Breast epithelium (tissue), 4 donors: ENCODE data around the gene SPTBN1. TPM values are rescaled to one million over a fixed set of nuclear protein-coding genes. Genes with fewer than 3 reads are reported as not detected.

Experiments
- DNase-seq, 2 donors: peaks; one replicate each; pipeline ENCODE4 v3.0.0-alpha.2; 2019; ENCODE audit warnings: low spot score in 2 of 2
- H3K27ac ChIP-seq, 2 donors: fragments of 200-600 bp; sonication (generic) in 1 of 2; one replicate each; pipeline ENCODE4 v1.5.1; 2016 to 2019; ENCODE audit warnings: mild to moderate bottlenecking in 1 of 2
- H3K27me3 ChIP-seq, 2 donors: fragments of 200-600 bp; sonication (generic) in 1 of 2; one replicate each; pipeline versions ENCODE4 v1.5.1 to v1.6.0; 2017 to 2019; ENCODE audit warnings: control low read depth in 1 of 2, mild to moderate bottlenecking in 1 of 2
- H3K36me3 ChIP-seq: fragments of 200-600 bp; one replicate; pipeline ENCODE4 v1.5.1; 2019
- H3K4me1 ChIP-seq, 2 donors: fragments of 200-600 bp; sonication (generic); one replicate each; pipeline ENCODE4 v1.5.1; 2016 to 2019; ENCODE audit warnings: control low read depth in 1 of 2
- H3K4me3 ChIP-seq, 3 donors: fragments of 200-600 bp; sonication (generic); 1 replicate in 2 of 3; 2 replicates in 1 of 3; pipeline ENCODE4 v1.5.1; 2016 to 2019; ENCODE audit warnings: mild to moderate bottlenecking in 3 of 3, moderate library complexity in 2 of 3
- H3K9me3 ChIP-seq, 2 donors: fragments of 200-600 bp; sonication (generic) in 1 of 2; one replicate each; pipeline ENCODE4 v1.5.1; 2016 to 2019; ENCODE audit warnings: control low read depth in 1 of 2
- CTCF ChIP-seq, 3 donors: fragments of 450-650 bp; IDR thresholded peaks; one replicate each; pipeline ENCODE4 v1.5.1; 2016 to 2017; ENCODE audit warnings: antibody characterized with exemption in 3 of 3, mild to moderate bottlenecking in 3 of 3, moderate library complexity in 3 of 3
- POLR2A ChIP-seq: fragments of 450-650 bp; IDR thresholded peaks from one replicate; pipeline ENCODE4 v1.6.1; 2016; ENCODE audit warnings: antibody characterized with exemption, mild to moderate bottlenecking, moderate library complexity
- POLR2AphosphoS5 ChIP-seq, 3 donors: sonication (generic); formaldehyde crosslinking; IDR thresholded peaks; one replicate each; pipeline ENCODE4 v1.6.1; 2017; ENCODE audit warnings: antibody characterized with exemption in 3 of 3
- intact Hi-C: fragments of 100-400 bp; cut with DNase I; formaldehyde crosslinking; loops from one replicate; pipeline ENCODE4 v1.15.1; 2023; ENCODE audit warnings: low total_unique reads
- total RNA-seq, 3 donors: library from RNA; depleted of rRNA; stranded (reverse); fragments of >200 nt; gene quantifications; one replicate each; pipeline ENCODE4 v1.1.0, GENCODE V29; 2016

SPTBN1 gene
- total RNA-seq, 3 donors from 2014 or later, result 223 to 1,216 (median 273) TPM

- H3K36me3 ChIP-seq, result no peaks in the 10 kb centered on the region
- TF ChIP-seq POLR2A, result no peak
- TF ChIP-seq POLR2AphosphoS5 (IDR thresholded peaks at IDR 0.05), result no peak
- no peak for TF ChIP-seq CTCF (IDR thresholded peaks at IDR 0.05)
- H3K9me3 ChIP-seq, result no peaks in the 10 kb centered on the region
- no peak for DNase-seq
- intact Hi-C loops, result no loop called here
- no peak overlapping the region for H3K4me3 ChIP-seq
- H3K27ac ChIP-seq, result peak overlapping the region; percentile 78 to 88
- H3K27me3 ChIP-seq, result no peaks in the 10 kb centered on the region
- H3K4me1 ChIP-seq, result peaks cover 15% of the 10 kb centered on the region in 2 donors
These were observed 114.3 kb downstream of the SPTBN1 start for GRCh38 chr2:54570321-54570855.

- H3K4me1 ChIP-seq, result peaks cover 15% of the 10 kb centered on the region in 2 donors
- no peaks in the 10 kb centered on the region for H3K27me3 ChIP-seq
- TF ChIP-seq POLR2AphosphoS5 (IDR thresholded peaks at IDR 0.05) (no peak), CTCF (IDR thresholded peaks at IDR 0.05) (no peak), POLR2A (no peak)
- no peaks in the 10 kb centered on the region for H3K9me3 ChIP-seq
- peak overlapping the region; percentile 78 to 88 for H3K27ac ChIP-seq
- intact Hi-C loops, result no loop called here
- DNase-seq, result no peak
- no peak overlapping the region for H3K4me3 ChIP-seq
- H3K36me3 ChIP-seq, result no peaks in the 10 kb centered on the region
These were observed 115.0 kb downstream of the SPTBN1 start for GRCh38 chr2:54570925-54571694.

DNA sequence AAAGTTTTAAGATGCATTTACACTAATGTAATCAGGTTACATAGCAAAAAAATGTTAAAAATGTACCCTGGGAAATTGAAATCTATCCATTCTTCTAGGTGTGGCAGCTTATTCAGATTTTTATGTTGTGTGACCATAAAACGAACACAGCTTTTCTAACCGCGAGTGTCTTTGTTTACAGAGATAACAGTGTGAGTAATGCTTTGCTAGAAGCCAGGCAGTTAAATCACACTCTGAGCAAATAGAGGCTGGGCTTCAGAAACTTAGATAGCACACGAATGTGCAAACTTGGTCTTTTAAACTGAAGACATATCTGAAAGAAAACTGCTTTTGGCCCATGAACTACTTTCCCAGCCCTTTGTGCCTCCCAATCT lies 116.1 kb downstream of the SPTBN1 start:
- no peak for DNase-seq
- Histone ChIP-seq H3K27ac (peak overlapping the region; percentile 78 to 88), H3K4me1 (peaks cover 15 to 22% of the 10 kb centered on the region in 2 donors), H3K4me3 (peak overlapping the region in 1 of 3 donors; percentile 18), H3K36me3 (no peaks in the 10 kb centered on the region), H3K9me3 (no peaks in the 10 kb centered on the region), H3K27me3 (no peaks in the 10 kb centered on the region)
- TF ChIP-seq POLR2AphosphoS5 (IDR thresholded peaks at IDR 0.05), result no peak
- no peak for TF ChIP-seq POLR2A
- TF ChIP-seq CTCF (IDR thresholded peaks at IDR 0.05), result no peak
- intact Hi-C loops, result no loop called here

GRCh38 chr2:54572636-54573536 lies 116.8 kb downstream of the SPTBN1 start:
- intact Hi-C loops, result no loop called here
- H3K4me3 ChIP-seq, result peak overlapping the region in 1 of 3 donors; percentile 18

More at GRCh38 chr2:54572636-54573536, 116.8 kb downstream of the SPTBN1 start:
- H3K9me3 ChIP-seq, result no peaks in the 10 kb centered on the region
- TF ChIP-seq POLR2A, result no peak
- no peak for TF ChIP-seq POLR2AphosphoS5 (IDR thresholded peaks at IDR 0.05)
- TF ChIP-seq CTCF (IDR thresholded peaks at IDR 0.05), result no peak
- no peaks in the 10 kb centered on the region for H3K27me3 ChIP-seq
- DNase-seq, result no peak
- peaks cover 15 to 27% of the 10 kb centered on the region in 2 donors for H3K4me1 ChIP-seq
- peak overlapping the region; percentile 78 to 88 for H3K27ac ChIP-seq
- H3K36me3 ChIP-seq, result no peaks in the 10 kb centered on the region
